H1 (cell line): Measurements from ENCODE around the gene PPP4R3A. TPM values are rescaled to one million over a fixed set of nuclear protein-coding genes. Genes with fewer than 3 reads are reported as not detected.

Source experiments
- CTCF ChIA-PET: fragments of 300-600 bp; sonication (Branson Sonifier 250); formaldehyde crosslinking; loops from one replicate; lab custom pipeline; 2021; ENCODE audit not compliant: partially characterized antibody; lab: Charles Lee
- POLR2A ChIA-PET: fragments of 300-600 bp; sonication (Branson Sonifier 250); formaldehyde crosslinking; loops from one replicate; lab custom pipeline; 2021; ENCODE audit warnings: inconsistent platforms; ENCODE audit not compliant: partially characterized antibody; lab: Charles Lee
- DNase-seq, 2 experiments: peaks; one replicate each; pipeline versions ENCODE4 v3.0.0 to v3.0.0-alpha.2; 2010 to 2022; ENCODE audit warnings: low spot score in 2 of 2, low read depth in 1 of 2, mixed read lengths in 1 of 2
- FAIRE-seq: peaks from 2 replicates; lab custom pipeline; 2011; peaks lifted over from hg19 to GRCh38; lab: Jason Lieb, UNC
- H2AFZ ChIP-seq: 2 replicates; pipeline ENCODE4 v1.8.1; 2012; ENCODE audit warnings: low read length, inconsistent platforms
- H2AK5ac ChIP-seq: 2 replicates; pipeline ENCODE4 v1.6.1; 2013; ENCODE audit warnings: low read depth, low read length
- H2BK120ac ChIP-seq: replicated peaks from 2 replicates; pipeline ENCODE3; 2013; ENCODE audit warnings: low read depth, low read length, inconsistent platforms
- H2BK12ac ChIP-seq: 2 replicates; pipeline ENCODE4 v1.6.1; 2013; ENCODE audit warnings: low read depth, low read length
- H2BK15ac ChIP-seq: 2 replicates; pipeline ENCODE4 v1.6.1; 2013; ENCODE audit warnings: low read length
- H2BK20ac ChIP-seq: 2 replicates; pipeline ENCODE4 v1.6.1; 2013; ENCODE audit warnings: low read length
- H2BK5ac ChIP-seq: 2 replicates; pipeline ENCODE4 v1.6.1; 2013; ENCODE audit warnings: low read depth, low read length
- H3K14ac ChIP-seq: 2 replicates; pipeline ENCODE4 v1.6.1; 2013; ENCODE audit warnings: inconsistent platforms; ENCODE audit not compliant: insufficient read length
- H3K18ac ChIP-seq: 2 replicates; pipeline ENCODE4 v1.6.1; 2013; ENCODE audit warnings: low read length; ENCODE audit errors: extremely low read depth
- H3K23ac ChIP-seq: 2 replicates; pipeline ENCODE4 v1.6.1; 2013; ENCODE audit warnings: inconsistent platforms; ENCODE audit not compliant: insufficient read length
- H3K23me2 ChIP-seq: 2 replicates; pipeline ENCODE4 v1.6.1; 2013; ENCODE audit warnings: low read depth, low read length
- H3K27ac ChIP-seq: 2 replicates; pipeline ENCODE4 v1.6.1; 2011; ENCODE audit warnings: low read depth, low read length, inconsistent platforms
- H3K27me3 ChIP-seq, 4 experiments: replicated peaks in 1 of 4; 1 replicate in 1 of 4; 2 replicates in 3 of 4; pipeline versions ENCODE4 v1.6.1 to v1.8.1; 2011 to 2013; ENCODE audit warnings: low read length in 3 of 4, mild to moderate bottlenecking in 3 of 4, inconsistent platforms in 2 of 4, mixed read lengths in 2 of 4, moderate library complexity in 1 of 4; ENCODE audit not compliant: control insufficient read depth in 3 of 4, insufficient read depth in 3 of 4; ENCODE audit errors: extremely low read depth in 1 of 4
- H3K36me3 ChIP-seq, 4 experiments: 2 replicates each; pipeline versions ENCODE4 v1.6.1 to v1.8.1; 2011 to 2013; ENCODE audit warnings: mild to moderate bottlenecking in 4 of 4, low read length in 3 of 4, moderate library complexity in 2 of 4, control low read depth in 1 of 4, inconsistent platforms in 1 of 4; ENCODE audit not compliant: insufficient read depth in 4 of 4, control insufficient read depth in 2 of 4
- H3K4ac ChIP-seq: replicated peaks from 2 replicates; pipeline ENCODE3; 2013; ENCODE audit warnings: low read length, low read depth, mixed read lengths, inconsistent platforms; ENCODE audit not compliant: insufficient read length
- H3K4me1 ChIP-seq, 4 experiments: replicated peaks in 1 of 4; 1 replicate in 1 of 4; 2 replicates in 3 of 4; pipeline versions ENCODE4 v1.6.1 to v1.8.1; 2011 to 2013; ENCODE audit warnings: low read length in 3 of 4, inconsistent platforms in 2 of 4, mixed read lengths in 1 of 4; ENCODE audit not compliant: insufficient read depth in 4 of 4, control insufficient read depth in 3 of 4
- H3K4me2 ChIP-seq, 2 experiments: 2 replicates each; pipeline versions ENCODE4 v1.6.1 to v1.8.1; 2011 to 2013; ENCODE audit warnings: low read depth in 2 of 2, low read length in 2 of 2, control low read depth in 1 of 2, inconsistent platforms in 1 of 2, mild to moderate bottlenecking in 1 of 2; ENCODE audit not compliant: insufficient read depth in 1 of 2
- H3K4me3 ChIP-seq, 4 experiments: fragments of 200-600, 300-600 bp in 1 of 4; sonication (generic), shearing (Covaris generic), sonication (Bioruptor Twin) in 1 of 4; 2 replicates each; pipeline versions ENCODE4 v1.5.1 to v1.8.1; 2011 to 2016; ENCODE audit warnings: low read length in 4 of 4, low read depth in 3 of 4, control low read depth in 2 of 4, inconsistent platforms in 2 of 4, mild to moderate bottlenecking in 2 of 4, mixed read lengths in 1 of 4, moderate library complexity in 1 of 4; ENCODE audit not compliant: insufficient read depth in 2 of 4; ENCODE audit errors: extremely low read depth in 1 of 4
- H3K56ac ChIP-seq: replicated peaks from 2 replicates; pipeline ENCODE3; 2013; ENCODE audit warnings: low read depth, mild to moderate bottlenecking, mixed read lengths, low read length, inconsistent platforms; ENCODE audit not compliant: insufficient read length
- H3K79me1 ChIP-seq: 2 replicates; pipeline ENCODE4 v1.6.1; 2013; ENCODE audit warnings: low read depth, low read length, control low read depth
- H3K79me2 ChIP-seq, 2 experiments: 2 replicates each; pipeline versions ENCODE4 v1.6.1 to v1.8.1; 2012 to 2013; ENCODE audit warnings: low read length in 2 of 2, mild to moderate bottlenecking in 2 of 2, inconsistent platforms in 1 of 2; ENCODE audit not compliant: insufficient read depth in 2 of 2, control insufficient read depth in 1 of 2
- H3K9ac ChIP-seq, 4 experiments: replicated peaks in 1 of 4; 1 replicate in 1 of 4; 2 replicates in 3 of 4; pipeline versions ENCODE4 v1.6.1 to v1.8.1; 2011 to 2013; ENCODE audit warnings: low read depth in 3 of 4, low read length in 3 of 4, control low read depth in 2 of 4, mild to moderate bottlenecking in 2 of 4, moderate library complexity in 2 of 4, inconsistent platforms in 1 of 4; ENCODE audit errors: extremely low read depth in 1 of 4
- H3K9me3 ChIP-seq, 2 experiments: 2 replicates each; pipeline versions ENCODE4 v1.6.1 to v1.8.1; 2012 to 2013; ENCODE audit warnings: mild to moderate bottlenecking in 2 of 2, moderate library complexity in 2 of 2, control low read depth in 1 of 2, inconsistent platforms in 1 of 2, low read depth in 1 of 2, low read length in 1 of 2, mixed read lengths in 1 of 2; ENCODE audit not compliant: insufficient read depth in 2 of 2
- H4K20me1 ChIP-seq, 2 experiments: replicated peaks in 1 of 2; 2 replicates each; pipeline versions ENCODE3 to v1.8.1; 2011 to 2013; ENCODE audit warnings: inconsistent platforms in 2 of 2, low read length in 2 of 2, mild to moderate bottlenecking in 1 of 2; ENCODE audit not compliant: insufficient read depth in 2 of 2, control insufficient read depth in 1 of 2
- H4K5ac ChIP-seq: 2 replicates; pipeline ENCODE4 v1.6.1; 2013; ENCODE audit warnings: low read length, low read depth, mixed read lengths, inconsistent platforms; ENCODE audit not compliant: insufficient read length
- H4K8ac ChIP-seq: 2 replicates; pipeline ENCODE4 v1.8.0; 2013; ENCODE audit warnings: mild to moderate bottlenecking, moderate library complexity, low read length, inconsistent platforms; ENCODE audit not compliant: insufficient read depth; ENCODE audit errors: extremely low read depth
- H4K91ac ChIP-seq: replicated peaks from 2 replicates; pipeline ENCODE3; 2013; ENCODE audit warnings: low read length, mixed read lengths, inconsistent platforms; ENCODE audit not compliant: insufficient read length
- CEBPB ChIP-seq: IDR thresholded peaks from 2 replicates; pipeline ENCODE4 v1.6.1; 2012; ENCODE audit warnings: low read depth, low read length
- SP1 ChIP-seq: IDR thresholded peaks from 2 replicates; pipeline ENCODE4 v1.6.1; 2011; ENCODE audit warnings: low read depth, low read length
- WGBS, 2 experiments: shearing (Covaris generic) in 1 of 2; methylation state at CpG; one replicate each; pipeline versions ENCODE4 v1.1.6 to v1.1.7; 2013 to 2015; ENCODE audit warnings: low lambda C conversion rate in 2 of 2, mixed read lengths in 2 of 2, inconsistent platforms in 1 of 2, low coverage in 1 of 2, missing lambda C conversion rate in 1 of 2; ENCODE audit not compliant: insufficient replicate concordance in 2 of 2, insufficient coverage in 1 of 2, insufficient read length in 1 of 2; ENCODE audit errors: extremely low coverage in 1 of 2, missing lambda C conversion rate in 1 of 2; 5-methylcytosine and 5-hydroxymethylcytosine counted together
- polyA plus RNA-seq, 7 experiments: library from polyadenylated mRNA; depleted of rRNA in 3 of 7; stranded (reverse) in 5 of 7; unstranded in 2 of 7; fragments of >200 nt in 5 of 7; fragments of 200-250 nt in 2 of 7; gene quantifications; 1 replicate in 5 of 7; 2 replicates in 1 of 7; 4 replicates in 1 of 7; pipeline versions ENCODE4 v1.2.1 to v1.2.3, GENCODE V29; 2011 to 2013; ENCODE audit warnings: missing spikeins in 2 of 7, mixed read lengths in 2 of 7
- total RNA-seq: library from RNA; stranded (reverse); fragmentation: NEBNext Ultra II Directional; extraction: Animal tissue kit (Norgen Biotek cat#: 25700); gene quantifications from 2 replicates; pipeline ENCODE4 v1.2.1, GENCODE V29; 2021
- TF ChIP-seq, protein P1 (sequence below), 3 experiments: IDR thresholded peaks; 1 replicate in 2 of 3; 2 replicates in 1 of 3; pipeline versions ENCODE4 v1.5.1 to v1.6.1; 2011; ENCODE audit warnings: low read length in 3 of 3, mild to moderate bottlenecking in 3 of 3, inconsistent platforms in 2 of 3, low read depth in 1 of 3, moderate library complexity in 1 of 3; ENCODE audit not compliant: insufficient read depth in 1 of 3; ENCODE audit errors: control extremely low read depth in 1 of 3

Gene PPP4R3A
- total and polyA plus RNA-seq, 2 of the 8 experiments (the other 6 are each of a cell fraction or from before 2014, with no cell fraction given) = 31.7 to 122 TPM

DNA sequence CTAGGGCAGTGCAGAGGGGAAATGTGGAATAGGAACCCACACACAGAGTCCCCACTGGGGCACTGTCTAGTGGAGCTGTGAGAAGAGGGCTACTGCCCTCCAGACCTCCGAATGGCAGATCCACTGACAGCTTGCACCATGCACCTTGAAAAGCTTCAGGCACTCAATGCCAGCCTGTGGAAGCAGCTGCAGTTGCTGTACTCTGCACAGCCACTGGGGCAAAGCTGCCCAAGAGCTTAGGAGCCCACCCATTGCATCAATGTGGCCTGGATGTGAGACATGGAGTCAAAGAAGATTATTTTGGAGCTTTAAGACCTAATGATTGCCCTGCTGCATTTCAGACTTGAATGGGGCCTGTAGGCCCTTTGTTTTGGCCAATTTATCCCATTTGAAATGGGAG lies 70.8 kb downstream of the PPP4R3A start:
- no peak for DNase-seq
- ChIA-PET CTCF (no interaction called here), POLR2A (interaction anchor here (1.1 kb wide), 1 partner anchor 10 kb away, joined by 7 read pairs; no protein-coding TSS in a partner anchor)
- 75% methylated on average over 1 of the region's 1 CpG; no CpG with 5 or more reads in 1 of the 2 experiments for WGBS, 2 experiments
- Histone ChIP-seq H3K4ac (no peak overlapping the region), H3K18ac (no peak overlapping the region), H2AFZ (no peak overlapping the region), H3K14ac (no peak overlapping the region), H3K27ac (no peak overlapping the region), H2BK5ac (no peak overlapping the region), H4K8ac (no peak overlapping the region), H3K4me1 (no peaks in the 10 kb centered on the region), H3K23me2 (no peaks in the 10 kb centered on the region), H4K20me1 (no peaks in the 10 kb centered on the region), H3K27me3 (no peaks in the 10 kb centered on the region), H4K5ac (no peak overlapping the region), H4K91ac (no peak overlapping the region), H3K9me3 (peaks cover 25 to 30% of the 10 kb centered on the region in 2 experiments), H2BK15ac (no peak overlapping the region), H2BK120ac (no peak overlapping the region)
- no peak for FAIRE-seq
- TF ChIP-seq SP1 (no peak), CEBPB (no peak)
- TF ChIP-seq, protein P1, sequence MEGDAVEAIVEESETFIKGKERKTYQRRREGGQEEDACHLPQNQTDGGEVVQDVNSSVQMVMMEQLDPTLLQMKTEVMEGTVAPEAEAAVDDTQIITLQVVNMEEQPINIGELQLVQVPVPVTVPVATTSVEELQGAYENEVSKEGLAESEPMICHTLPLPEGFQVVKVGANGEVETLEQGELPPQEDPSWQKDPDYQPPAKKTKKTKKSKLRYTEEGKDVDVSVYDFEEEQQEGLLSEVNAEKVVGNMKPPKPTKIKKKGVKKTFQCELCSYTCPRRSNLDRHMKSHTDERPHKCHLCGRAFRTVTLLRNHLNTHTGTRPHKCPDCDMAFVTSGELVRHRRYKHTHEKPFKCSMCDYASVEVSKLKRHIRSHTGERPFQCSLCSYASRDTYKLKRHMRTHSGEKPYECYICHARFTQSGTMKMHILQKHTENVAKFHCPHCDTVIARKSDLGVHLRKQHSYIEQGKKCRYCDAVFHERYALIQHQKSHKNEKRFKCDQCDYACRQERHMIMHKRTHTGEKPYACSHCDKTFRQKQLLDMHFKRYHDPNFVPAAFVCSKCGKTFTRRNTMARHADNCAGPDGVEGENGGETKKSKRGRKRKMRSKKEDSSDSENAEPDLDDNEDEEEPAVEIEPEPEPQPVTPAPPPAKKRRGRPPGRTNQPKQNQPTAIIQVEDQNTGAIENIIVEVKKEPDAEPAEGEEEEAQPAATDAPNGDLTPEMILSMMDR (IDR thresholded peaks at IDR 0.05; ENCODE audit: control extremely low read depth in 1 of 3, insufficient read depth in 1 of 3, low read depth in 1 of 3, low read length in 3 of 3) = peak in 1 of 3 experiments; percentile 3; a peak in 1 of 4 replicates
- TF ChIP-seq, all 59 proteins: peak for 1
- Histone ChIP-seq H2BK12ac (no peak overlapping the region), H2AK5ac (no peak overlapping the region; the same call in 1 of the 2 replicates), H3K79me1 (no peaks in the 10 kb centered on the region), H3K4me3 (no peak overlapping the region), H3K23ac (no peak overlapping the region), H3K9ac (no peak overlapping the region), H2BK20ac (no peak overlapping the region), H3K4me2 (no peak overlapping the region), H3K36me3 (no peaks in the 10 kb centered on the region), H3K56ac (no peak overlapping the region), H3K79me2 (no peaks in the 10 kb centered on the region)
